SHP77 (cell line): ENCODE results near the gene DYRK1A.
"Not testable (repeated sequence)": the region's sequence is repeated elsewhere in the genome, so short reads cannot be mapped to it uniquely, and the experiment has no call there.

Experiments used
- DNase-seq, 2 experiments: peaks; one replicate each; lab custom pipeline; 2025; lab: John Stamatoyannopoulos, UW

DYRK1A gene

GRCh38 chr21:37366482-37367316, at the start of gene DYRK1A:
Gene DYRK1A, plus strand, starts transcription at chr21:37366773. Its CDS starts 53,602 bp downstream, at chr21:37420375.
- peak; percentile 98 for DNase-seq

- no peak for DNase-seq
Measured at GRCh38 chr21:37319551-37319950, 47.0 kb upstream of the DYRK1A start.

GRCh38 chr21:37322084-37322483, 44.5 kb upstream of the DYRK1A start:
- DNase-seq: no peak

- no peak for DNase-seq
Measured at GRCh38 chr21:37324558-37324957, 42.0 kb upstream of the DYRK1A start.

- DNase-seq: not testable (repeated sequence)
Measured at GRCh38 chr21:37328147-37328546, 38.4 kb upstream of the DYRK1A start.

- DNase-seq: no peak
Measured at GRCh38 chr21:37331411-37331810, 35.2 kb upstream of the DYRK1A start.

- DNase-seq: no peak
Measured at GRCh38 chr21:37335053-37335452, 31.5 kb upstream of the DYRK1A start.

GRCh38 chr21:37337179-37337578, 29.4 kb upstream of the DYRK1A start:
- no peak for DNase-seq

GRCh38 chr21:37337831-37338230, 28.7 kb upstream of the DYRK1A start:
- no peak for DNase-seq

- DNase-seq: peak; percentile 79 to 85
Measured at GRCh38 chr21:37338671-37339551, 27.7 kb upstream of the DYRK1A start.

- no peak for DNase-seq
Measured at GRCh38 chr21:37339552-37339939, 27.0 kb upstream of the DYRK1A start.

- no peak for DNase-seq
Measured at GRCh38 chr21:37341254-37341960, 25.2 kb upstream of the DYRK1A start.

- DNase-seq: no peak
Measured at GRCh38 chr21:37342046-37342632, 24.4 kb upstream of the DYRK1A start.

GRCh38 chr21:37346841-37347430, 19.6 kb upstream of the DYRK1A start:
- DNase-seq: no peak

- DNase-seq: no peak
Measured at GRCh38 chr21:37348664-37349063, 17.9 kb upstream of the DYRK1A start.

GRCh38 chr21:37350472-37350871, 16.1 kb upstream of the DYRK1A start:
- no peak for DNase-seq

- DNase-seq: no peak
Measured at GRCh38 chr21:37356706-37357105, 9.9 kb upstream of the DYRK1A start.

GRCh38 chr21:37357691-37358090, 8.9 kb upstream of the DYRK1A start:
- no peak for DNase-seq

- DNase-seq: peak; percentile 15 to 41
Measured at GRCh38 chr21:37358397-37358796, 8.2 kb upstream of the DYRK1A start.

GRCh38 chr21:37363936-37364335, 2.6 kb upstream of the DYRK1A start:
- DNase-seq: no peak

GRCh38 chr21:37364722-37365121, 1.9 kb upstream of the DYRK1A start:
- DNase-seq: no peak
